Left lung (tissue), 10 donors: ENCODE data around the gene NKX6-1. TPM values are rescaled to one million over a fixed set of nuclear protein-coding genes. Genes with fewer than 3 reads are reported as not detected.
A peak's percentile ranks its signal among the peaks of the same experiment; 100 is the strongest.

Source experiments
- ATAC-seq: fragments of 200-7000 bp; cut with Tn5 transposase; one replicate; pipeline ENCODE4 v1.9.1; 2020; ENCODE audit warnings: moderate library complexity
- DNase-seq, 4 donors: peaks; one replicate each; pipeline ENCODE4 v3.0.0-alpha.2; 2013 to 2020
- H3K27ac ChIP-seq, 2 donors: fragments of 200-600 bp; sonication (generic) in 1 of 2; one replicate each; pipeline versions ENCODE4 v1.5.0 to v1.8.0; 2020 to 2021
- H3K27me3 ChIP-seq, 2 donors: fragments of 200-600 bp; sonication (generic) in 1 of 2; one replicate each; pipeline versions ENCODE4 v1.5.0 to v1.8.0; 2020 to 2021
- H3K36me3 ChIP-seq, 2 donors: fragments of 200-600 bp; sonication (generic) in 1 of 2; one replicate each; pipeline versions ENCODE4 v1.5.0 to v1.8.0; 2020 to 2021
- H3K4me1 ChIP-seq, 2 donors: fragments of 200-600 bp; one replicate each; pipeline ENCODE4 v1.8.0; 2021
- H3K4me3 ChIP-seq, 2 donors: fragments of 200-600 bp; sonication (generic) in 1 of 2; one replicate each; pipeline versions ENCODE4 v1.5.0 to v1.8.0; 2020 to 2021; ENCODE audit warnings: mild to moderate bottlenecking in 1 of 2
- H3K9me3 ChIP-seq, 2 donors: fragments of 200-600 bp; sonication (generic) in 1 of 2; one replicate each; pipeline versions ENCODE4 v1.5.0 to v1.8.0; 2020 to 2021
- CTCF ChIP-seq, 2 donors: fragments of 200-600 bp; sonication (generic) in 1 of 2; IDR thresholded peaks; one replicate each; pipeline versions ENCODE4 v1.5.0 to v1.8.0; 2021; ENCODE audit warnings: antibody characterized with exemption in 2 of 2
- intact Hi-C, 2 donors: fragments of 100-400 bp; cut with DNase I; formaldehyde crosslinking; loops; one replicate each; pipeline versions ENCODE4 v1.11.2 to v1.14.2; 2022
- polyA plus RNA-seq, 6 donors: library from polyadenylated mRNA; unstranded; fragments of 120-200 nt; gene quantifications; one replicate each; pipeline ENCODE4 v1.2.1, GENCODE V29; 2013; ENCODE audit not compliant: insufficient read length in 6 of 6
- total RNA-seq, 2 donors: library from RNA; stranded (reverse); fragmentation: NEBNext Ultra II Directional; extraction: Animal tissue kit (Norgen Biotek cat#: 25700); gene quantifications; one replicate each; pipeline ENCODE4 v1.2.1, GENCODE V29; 2021
- donor health status: DM: no; HTN: yes; CAD: no.
- donor health status: DM: no; HTN: no; CAD: no.

The NKX6-1 gene
- total and polyA plus RNA-seq, 8 donors, result 0.07 to 0.21 (median 0.08) TPM; not detected in 5

- no peaks in the 10 kb centered on the region for H3K36me3 ChIP-seq
- H3K9me3 ChIP-seq, result no peaks in the 10 kb centered on the region
- no peak for DNase-seq
- peaks cover 13 to 36% of the 10 kb centered on the region in 2 donors for H3K4me1 ChIP-seq
- intact Hi-C loops, result no loop called here
- H3K4me3 ChIP-seq, result no peak overlapping the region
- no peak for ATAC-seq
- TF ChIP-seq CTCF (IDR thresholded peaks at IDR 0.05), result no peak
- peaks cover 97 to 100% of the 10 kb centered on the region in 2 donors for H3K27me3 ChIP-seq
- no peak overlapping the region for H3K27ac ChIP-seq
Observed at GRCh38 chr4:84494076-84494475, 5.0 kb downstream of the NKX6-1 start.

- Histone ChIP-seq H3K4me3 (no peak overlapping the region), H3K27ac (no peak overlapping the region), H3K9me3 (no peaks in the 10 kb centered on the region), H3K36me3 (no peaks in the 10 kb centered on the region), H3K27me3 (peaks cover 95 to 99% of the 10 kb centered on the region in 2 donors), H3K4me1 (peaks cover 6 to 28% of the 10 kb centered on the region in 2 donors)
- no peak for TF ChIP-seq CTCF (IDR thresholded peaks at IDR 0.05)
- ATAC-seq, result no peak
- peak in 2 of 4 donors; percentile 73 to 77 for DNase-seq
- intact Hi-C loops, result no loop called here
Observed at GRCh38 chr4:84493092-84493850, 5.8 kb downstream of the NKX6-1 start.

- Histone ChIP-seq H3K36me3 (no peaks in the 10 kb centered on the region), H3K9me3 (no peaks in the 10 kb centered on the region), H3K27me3 (peaks cover 95 to 99% of the 10 kb centered on the region in 2 donors), H3K4me1 (peaks cover under 1 to 23% of the 10 kb centered on the region in 2 donors), H3K4me3 (no peak overlapping the region), H3K27ac (no peak overlapping the region)
- intact Hi-C loops, result no loop called here
- ATAC-seq (no peak), DNase-seq (peak in 1 of 4 donors; percentile 59)
- TF ChIP-seq CTCF (IDR thresholded peaks at IDR 0.05), result no peak
Observed at GRCh38 chr4:84492737-84493091, 6.4 kb downstream of the NKX6-1 start.

- H3K36me3 ChIP-seq, result no peaks in the 10 kb centered on the region
- H3K9me3 ChIP-seq, result no peaks in the 10 kb centered on the region
- H3K27ac ChIP-seq, result no peak overlapping the region
- no peak for TF ChIP-seq CTCF (IDR thresholded peaks at IDR 0.05)
- DNase-seq (no peak), ATAC-seq (no peak)
- H3K4me3 ChIP-seq, result no peak overlapping the region
- H3K4me1 ChIP-seq, result peaks cover 0 to 20% of the 10 kb centered on the region in 2 donors
- H3K27me3 ChIP-seq, result peaks cover 92 to 99% of the 10 kb centered on the region in 2 donors
- intact Hi-C loops, result no loop called here
Observed at GRCh38 chr4:84492290-84492689, 6.8 kb downstream of the NKX6-1 start.

GRCh38 chr4:84491481-84491880, 7.6 kb downstream of the NKX6-1 start:
- no peak for TF ChIP-seq CTCF (IDR thresholded peaks at IDR 0.05)
- peaks cover 89 to 99% of the 10 kb centered on the region in 2 donors for H3K27me3 ChIP-seq
- ATAC-seq, result no peak
- no peak overlapping the region for H3K4me3 ChIP-seq
- H3K27ac ChIP-seq, result no peak overlapping the region
- DNase-seq, result no peak
- intact Hi-C loops, result no loop called here
- H3K36me3 ChIP-seq, result no peaks in the 10 kb centered on the region
- H3K9me3 ChIP-seq, result no peaks in the 10 kb centered on the region
- H3K4me1 ChIP-seq, result peaks cover 0 to 12% of the 10 kb centered on the region in 2 donors
